ENCODE measurements around the gene AGAP1.
"Not testable (repeated sequence)": the region's sequence is repeated elsewhere in the genome, so short reads cannot be mapped to it uniquely, and the experiment has no call there.

The AGAP1 gene

GRCh38 chr2:236086971-236087465 lies 593.2 kb downstream of the AGAP1 start:
- no peak for ATAC-seq

DNA sequence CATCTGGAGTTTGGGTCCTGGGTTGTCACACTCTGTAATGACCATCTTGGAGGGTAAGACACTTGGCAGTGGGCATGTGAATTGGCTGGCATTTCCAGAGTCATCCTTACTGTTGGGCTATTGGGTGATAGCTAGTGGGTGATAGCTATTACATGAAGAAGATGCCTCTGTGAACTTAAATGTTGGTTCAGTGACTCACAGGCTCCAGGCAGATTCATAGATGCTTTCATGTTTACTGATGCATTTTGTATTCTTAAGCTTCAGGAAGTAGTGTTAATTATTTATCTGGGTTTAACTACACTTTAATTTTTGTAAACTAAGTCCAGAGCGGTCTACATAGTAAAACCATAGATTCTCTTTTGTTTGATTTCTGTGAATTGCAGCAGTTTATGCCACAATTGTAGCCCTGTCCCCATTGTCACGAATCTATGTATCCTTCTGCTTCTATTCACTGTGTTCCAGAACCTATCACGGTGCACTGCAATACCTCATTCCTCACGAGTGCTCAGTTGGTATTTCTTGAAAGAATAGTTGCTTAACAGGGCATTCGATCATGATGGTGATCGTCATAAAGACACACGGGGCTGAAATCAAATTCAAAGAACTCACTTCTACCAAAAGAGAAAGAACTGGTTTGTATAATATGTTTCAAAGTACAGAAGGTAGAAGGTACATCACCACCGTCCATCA lies 594.7 kb downstream of the AGAP1 start:
- ATAC-seq = no peak

GRCh38 chr2:236089271-236090026 lies 595.6 kb downstream of the AGAP1 start:
- ATAC-seq = no peak

DNA sequence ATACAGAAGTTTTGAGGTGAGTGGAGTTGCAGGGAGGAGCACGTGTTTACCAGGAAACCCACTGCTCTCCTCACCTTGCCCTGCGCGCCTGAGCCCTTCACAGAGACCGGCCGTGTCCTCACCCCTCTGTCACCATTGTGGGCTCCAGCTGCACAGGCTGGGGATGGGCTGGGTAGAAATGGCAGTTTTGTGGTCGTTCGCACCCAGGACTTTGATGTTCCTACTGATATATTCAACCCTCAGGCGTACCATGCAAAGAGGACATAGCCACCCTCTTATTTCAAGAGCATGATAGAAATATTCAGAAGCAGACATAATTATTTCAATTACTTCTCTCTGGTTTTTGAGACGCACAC lies 596.2 kb downstream of the AGAP1 start:
- ATAC-seq = no peak

DNA sequence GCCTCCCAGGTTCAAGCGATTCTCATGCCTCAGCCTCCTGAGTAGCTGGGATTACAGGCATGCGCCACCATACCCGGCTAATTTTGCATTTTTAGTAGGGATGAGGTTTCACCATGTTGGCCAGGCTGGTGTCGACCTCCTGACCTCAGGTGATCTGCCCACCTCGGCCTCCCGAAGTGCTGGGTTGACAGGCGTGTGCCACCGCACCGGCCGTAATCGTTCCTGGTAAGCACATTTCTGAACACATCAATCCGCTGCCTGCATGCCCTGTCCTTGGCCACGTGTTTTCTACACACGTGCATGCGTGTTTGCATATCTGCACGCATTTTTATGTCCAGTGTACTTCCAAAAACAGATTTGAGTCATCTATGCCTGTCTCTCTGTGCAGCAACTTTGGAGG lies 597.0 kb downstream of the AGAP1 start:
- ATAC-seq = not testable (repeated sequence)

- no peak for ATAC-seq
Measured at GRCh38 chr2:236092714-236093113, 598.9 kb downstream of the AGAP1 start.

GRCh38 chr2:236093134-236093533 lies 599.3 kb downstream of the AGAP1 start:
- no peak for ATAC-seq

GRCh38 chr2:236095504-236095903 lies 601.7 kb downstream of the AGAP1 start:
- no peak for ATAC-seq

GRCh38 chr2:236101311-236101950 lies 607.6 kb downstream of the AGAP1 start:
- ATAC-seq = no peak

GRCh38 chr2:236102971-236103370 lies 609.1 kb downstream of the AGAP1 start:
- no peak for ATAC-seq

- no peak for ATAC-seq
Measured at GRCh38 chr2:236103981-236104380, 610.1 kb downstream of the AGAP1 start.

- no peak for ATAC-seq
Measured at GRCh38 chr2:236105955-236106607, 612.2 kb downstream of the AGAP1 start.

GRCh38 chr2:236106761-236107160 lies 612.9 kb downstream of the AGAP1 start:
- no peak for ATAC-seq

DNA sequence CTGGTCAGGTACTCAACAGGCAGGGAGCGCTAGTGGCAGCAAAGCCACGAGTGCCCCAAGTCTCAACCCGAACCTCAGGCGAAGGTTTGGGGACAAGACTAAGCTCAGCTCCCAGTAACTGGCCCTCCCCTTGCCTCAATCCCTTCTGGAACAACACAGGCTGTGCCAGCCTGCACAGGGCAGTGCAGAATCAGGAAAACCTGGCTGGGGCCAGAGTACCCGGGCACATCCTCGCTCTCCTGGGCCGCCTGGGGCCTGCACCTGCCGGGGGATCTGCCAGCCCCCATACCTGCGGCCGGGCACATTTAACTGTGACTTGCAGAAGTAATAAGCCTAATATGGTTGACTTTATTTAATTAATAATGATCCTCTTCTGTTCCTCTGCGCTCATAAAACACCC lies 613.7 kb downstream of the AGAP1 start:
- ATAC-seq = no peak

DNA sequence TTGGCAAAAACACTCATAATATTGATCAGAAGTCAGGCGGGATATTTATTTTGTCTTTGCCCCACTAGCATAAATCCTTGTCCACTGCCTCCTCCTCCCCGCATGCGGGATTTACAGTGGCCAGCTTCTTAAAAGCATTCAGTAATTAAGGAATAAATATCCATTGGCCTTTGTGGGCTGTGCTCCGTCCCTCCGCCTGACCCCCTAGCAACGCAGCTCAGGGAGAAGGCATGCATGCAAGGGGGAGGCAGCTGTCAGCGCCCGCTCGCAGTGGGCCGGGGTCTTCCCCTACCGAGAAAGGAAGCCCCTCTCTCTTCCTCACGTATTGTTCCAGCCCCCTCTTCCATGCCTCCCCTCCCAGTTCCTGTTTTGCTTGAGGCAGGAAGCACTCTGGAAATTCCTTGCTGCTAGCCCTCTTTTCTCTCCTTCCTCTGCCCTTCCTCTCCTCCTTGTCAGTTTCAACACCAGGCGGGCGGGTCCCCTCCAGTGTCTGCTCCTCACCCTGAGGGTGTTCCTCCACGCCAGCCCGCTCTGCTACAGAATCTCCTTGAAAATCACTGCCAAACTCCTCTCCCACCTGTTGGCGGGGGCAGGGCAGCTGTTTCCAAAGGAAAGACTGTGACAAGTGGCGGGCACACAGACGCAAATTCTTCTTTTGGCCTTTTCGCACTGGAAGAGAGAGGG lies 614.2 kb downstream of the AGAP1 start:
- no peak for ATAC-seq

DNA sequence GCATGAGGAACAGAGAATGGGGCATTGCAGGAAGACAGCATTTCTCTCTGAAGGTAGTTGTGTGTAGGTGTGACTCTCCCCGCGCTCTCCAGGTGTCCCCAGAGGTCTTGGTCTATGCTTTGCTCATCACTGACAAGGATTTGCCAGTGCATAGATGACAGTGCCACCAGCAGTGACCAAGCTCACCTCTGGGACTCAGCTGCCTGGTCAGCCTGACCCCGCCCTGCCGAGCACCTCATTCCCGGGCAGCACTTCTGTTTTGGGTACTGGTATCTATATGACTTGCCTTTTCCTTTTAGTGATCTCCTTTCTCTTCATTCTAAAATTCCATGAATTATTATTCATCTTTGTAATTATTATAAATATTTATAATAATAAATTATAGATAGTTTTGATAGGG lies 615.2 kb downstream of the AGAP1 start:
- no peak for ATAC-seq

DNA sequence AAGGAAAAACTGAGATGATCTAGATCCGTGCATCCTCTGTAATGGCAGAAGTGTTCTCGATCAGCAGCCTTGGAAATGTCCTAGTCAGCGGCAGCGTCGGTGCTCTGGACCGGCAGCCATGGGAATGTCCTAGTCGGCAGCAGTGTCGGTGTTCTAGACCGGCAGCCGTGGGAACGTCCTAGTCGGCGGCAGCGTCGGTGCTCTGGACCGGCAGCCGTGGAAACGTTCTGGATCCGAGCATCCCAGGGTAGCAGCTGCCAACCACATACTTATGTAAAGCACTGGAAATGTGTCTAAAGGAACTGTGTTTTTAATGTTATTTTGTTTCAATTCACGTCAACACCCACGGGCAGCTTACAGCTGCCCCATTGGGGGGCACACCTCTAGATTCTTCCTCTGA lies 615.6 kb downstream of the AGAP1 start:
- ATAC-seq = no peak

GRCh38 chr2:236112466-236112865 lies 618.6 kb downstream of the AGAP1 start:
- no peak for ATAC-seq

GRCh38 chr2:236113425-236113824 lies 619.6 kb downstream of the AGAP1 start:
- ATAC-seq = no peak

GRCh38 chr2:236113948-236114347 lies 620.1 kb downstream of the AGAP1 start:
- no peak for ATAC-seq

DNA sequence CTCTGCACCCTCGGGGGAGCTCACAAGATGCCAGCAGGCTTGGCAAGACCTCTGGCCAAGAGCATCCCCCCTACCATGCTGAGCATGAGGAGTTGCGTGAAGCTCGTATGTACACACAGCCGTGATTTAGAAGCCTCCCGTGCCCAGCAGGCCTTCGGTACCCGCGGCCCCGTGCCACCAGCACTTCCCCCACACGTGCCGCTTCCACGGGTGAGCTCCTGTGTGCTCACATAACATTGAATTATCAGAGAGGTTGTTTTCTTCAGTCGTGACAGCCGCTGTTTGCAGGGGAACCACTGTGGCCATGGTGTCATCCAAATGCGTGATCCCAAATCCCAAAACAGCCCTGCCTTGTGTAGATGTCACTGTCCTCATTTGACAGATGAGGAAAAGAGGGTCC lies 621.1 kb downstream of the AGAP1 start:
- ATAC-seq = no peak

DNA sequence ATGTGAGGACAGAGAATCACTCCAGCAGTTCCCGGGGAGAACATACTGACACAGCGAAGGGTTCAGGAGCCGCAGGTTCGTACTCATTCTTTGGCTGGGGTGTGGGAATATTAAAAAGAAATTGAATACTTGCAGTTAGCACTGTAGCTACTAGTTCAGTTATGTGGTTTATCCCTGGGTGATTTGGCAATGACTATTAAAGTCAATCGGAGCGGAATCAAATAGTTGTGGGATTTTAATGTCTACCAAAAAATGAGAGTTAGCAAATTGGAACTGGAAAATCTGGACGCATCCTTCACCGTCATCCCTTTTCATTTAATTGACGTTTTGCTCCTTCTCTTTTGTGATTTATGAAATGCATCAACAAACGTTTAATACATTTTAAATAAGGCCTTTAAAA lies 623.6 kb downstream of the AGAP1 start:
- ATAC-seq = no peak

GRCh38 chr2:236117861-236118269 lies 624.0 kb downstream of the AGAP1 start:
- no peak for ATAC-seq

Measured in activated CD4-positive, CD25-positive, alpha-beta regulatory T cell treated with anti-CD3 and anti-CD28 coated beads, Interleukin-2, amount 50 U/mL, for 24 hours (primary cell).